ENCODE measurements around the gene HCFC2. TPM values are rescaled to one million over a fixed set of nuclear protein-coding genes. Genes with fewer than 3 reads are reported as not detected.

Gene HCFC2
- total RNA-seq, 1 donor from 2014 or later = 9.2 TPM

- TF ChIP-seq CTCF (IDR thresholded peaks at IDR 0.05; ENCODE audit: borderline replicate concordance) = no peak
- H3K27ac ChIP-seq (replicated peaks) = no peak overlapping the region
- no peaks in the 10 kb centered on the region for H3K36me3 ChIP-seq
- H3K9me3 ChIP-seq (replicated peaks) = no peaks in the 10 kb centered on the region
- intact Hi-C loops (cut with micrococcal nuclease) = no loop called here
- H3K4me1 ChIP-seq = peaks cover 34% of the 10 kb centered on the region
- H3K4me3 ChIP-seq = no peak overlapping the region
- H3K27me3 ChIP-seq (ENCODE audit: low read depth) = no peaks in the 10 kb centered on the region
- no peak for DNase-seq
Observed at GRCh38 chr12:104054681-104055346, 9.5 kb upstream of the HCFC2 start.

- no peak overlapping the region for H3K4me3 ChIP-seq
- intact Hi-C loops (cut with micrococcal nuclease) = no loop called here
- peak; percentile 79 for DNase-seq
- no peaks in the 10 kb centered on the region for H3K36me3 ChIP-seq
- H3K27me3 ChIP-seq (ENCODE audit: low read depth) = no peaks in the 10 kb centered on the region
- peak overlapping the region; percentile 65 for H3K27ac ChIP-seq (replicated peaks)
- H3K9me3 ChIP-seq (replicated peaks) = no peaks in the 10 kb centered on the region
- peaks cover 25% of the 10 kb centered on the region for H3K4me1 ChIP-seq
- TF ChIP-seq CTCF (IDR thresholded peaks at IDR 0.05; ENCODE audit: borderline replicate concordance) = no peak
Observed at GRCh38 chr12:104055686-104056388, 8.5 kb upstream of the HCFC2 start.

GRCh38 chr12:104056419-104056972 lies 7.8 kb upstream of the HCFC2 start:
- H3K4me3 ChIP-seq = no peak overlapping the region
- no peaks in the 10 kb centered on the region for H3K36me3 ChIP-seq
- no peak for TF ChIP-seq CTCF (IDR thresholded peaks at IDR 0.05; ENCODE audit: borderline replicate concordance)
- DNase-seq = no peak
- H3K9me3 ChIP-seq (replicated peaks) = no peaks in the 10 kb centered on the region
- H3K27ac ChIP-seq (replicated peaks) = peak overlapping the region; percentile 65
- intact Hi-C loops (cut with micrococcal nuclease) = no loop called here
- no peaks in the 10 kb centered on the region for H3K27me3 ChIP-seq (ENCODE audit: low read depth)
- peaks cover 25% of the 10 kb centered on the region for H3K4me1 ChIP-seq

- Histone ChIP-seq H3K4me3 (no peak overlapping the region), H3K9me3 (replicated peaks) (no peaks in the 10 kb centered on the region), H3K36me3 (no peaks in the 10 kb centered on the region), H3K27ac (replicated peaks) (no peak overlapping the region), H3K27me3 (ENCODE audit: low read depth) (no peaks in the 10 kb centered on the region), H3K4me1 (peaks cover 25% of the 10 kb centered on the region)
- intact Hi-C loops (cut with micrococcal nuclease) = no loop called here
- peak; percentile 66 for TF ChIP-seq CTCF (IDR thresholded peaks at IDR 0.05; ENCODE audit: borderline replicate concordance)
- no peak for DNase-seq
Observed at GRCh38 chr12:104057771-104058197, 6.5 kb upstream of the HCFC2 start.

- intact Hi-C loops (cut with micrococcal nuclease) = no loop called here
- TF ChIP-seq CTCF (IDR thresholded peaks at IDR 0.05; ENCODE audit: borderline replicate concordance) = no peak
Observed at GRCh38 chr12:104058802-104059201, 5.5 kb upstream of the HCFC2 start.

More at GRCh38 chr12:104058802-104059201, 5.5 kb upstream of the HCFC2 start:
- no peak for DNase-seq
- H3K27ac ChIP-seq (replicated peaks) = no peak overlapping the region
- no peaks in the 10 kb centered on the region for H3K9me3 ChIP-seq (replicated peaks)
- H3K4me3 ChIP-seq = no peak overlapping the region
- no peaks in the 10 kb centered on the region for H3K36me3 ChIP-seq
- peaks cover 33% of the 10 kb centered on the region for H3K4me1 ChIP-seq
- no peaks in the 10 kb centered on the region for H3K27me3 ChIP-seq (ENCODE audit: low read depth)

Data from left ventricle myocardium inferior (tissue), 1 donor.